DMS114 treated with DMSO at 0.1 percent for 48 hours (cell line): Measurements from ENCODE around the gene AFF3.
"Not testable (repeated sequence)": the region's sequence is repeated elsewhere in the genome, so short reads cannot be mapped to it uniquely, and the experiment has no call there.

Experiments used
- DNase-seq: peaks from one replicate; lab custom pipeline; 2025; ENCODE audit not compliant: unreplicated experiment; lab: John Stamatoyannopoulos, UW

AFF3 gene

DNA sequence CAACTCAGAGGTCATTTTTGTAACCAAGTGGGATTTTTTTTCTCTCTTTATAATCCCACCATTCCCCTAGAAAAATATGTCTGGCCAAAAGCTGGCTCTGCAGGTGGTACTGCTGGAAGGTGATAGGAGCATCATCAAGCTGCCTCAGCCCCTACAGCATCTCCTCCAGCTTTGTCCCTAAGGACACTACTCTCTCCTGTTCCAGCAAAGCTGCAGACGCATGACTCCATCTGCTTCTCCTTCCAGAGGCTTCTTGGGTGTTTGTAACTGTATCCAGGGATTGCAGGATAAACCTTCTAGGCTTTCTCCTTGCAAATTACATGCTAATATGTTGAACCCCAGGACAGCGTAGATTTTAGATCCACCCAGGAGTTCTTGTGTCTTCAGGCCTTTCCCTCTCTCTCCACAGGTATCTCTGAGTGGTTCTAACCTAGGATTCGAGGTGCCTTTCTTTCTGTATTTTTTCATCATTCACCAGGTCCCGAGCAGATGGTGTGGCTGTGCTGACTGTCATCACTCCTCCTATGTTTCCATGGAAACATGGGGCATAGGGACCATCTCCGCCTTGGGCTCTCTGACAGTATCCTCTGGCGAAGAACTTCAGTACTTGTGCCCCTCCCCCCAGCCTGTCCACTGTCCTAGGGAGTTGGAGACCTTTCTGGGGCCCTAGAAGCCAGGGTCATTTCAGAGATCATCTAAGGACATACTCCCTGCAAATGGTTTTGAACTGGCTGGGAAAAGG lies 34.3 kb downstream of the AFF3 start:
- no peak for DNase-seq

DNA sequence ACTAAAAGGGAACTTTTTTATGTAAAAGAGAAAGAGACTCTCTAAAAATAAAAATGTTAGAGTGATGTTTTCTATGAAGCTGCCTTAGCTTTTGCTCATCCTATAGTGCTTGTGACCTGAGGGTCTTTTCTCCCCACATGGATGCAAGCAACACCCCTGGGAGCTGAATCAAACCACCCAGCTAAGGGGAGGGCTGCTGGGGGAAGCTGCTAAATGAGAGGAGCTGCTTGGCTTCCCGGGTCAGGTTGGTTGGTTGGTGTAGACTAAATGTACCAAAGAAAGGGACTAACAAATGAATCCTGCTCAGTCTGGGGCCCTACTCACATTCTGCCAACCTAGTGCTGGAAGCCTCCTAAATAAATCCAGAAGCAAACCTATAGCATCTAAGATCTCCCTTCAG lies 35.0 kb downstream of the AFF3 start:
- no peak for DNase-seq

DNA sequence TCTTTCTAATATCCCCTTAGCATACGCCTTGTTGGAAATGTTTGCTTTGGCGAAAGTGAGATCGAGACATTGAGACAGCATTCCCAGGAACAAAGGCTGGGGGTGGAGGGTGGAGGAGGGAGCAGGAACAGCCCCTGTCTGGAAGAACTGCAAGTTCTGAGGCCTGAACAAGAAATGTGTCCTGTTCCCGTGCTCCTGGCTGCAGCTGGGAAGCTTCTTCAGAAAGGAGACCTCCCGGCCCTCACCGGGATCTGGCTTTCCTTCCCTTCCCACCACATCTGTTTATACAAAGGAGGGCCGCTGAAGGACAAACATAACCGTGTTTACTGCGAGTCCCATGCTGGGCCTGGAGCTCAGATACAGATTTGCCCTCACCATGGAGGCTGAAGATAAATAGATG lies 35.9 kb downstream of the AFF3 start:
- no peak for DNase-seq

DNA sequence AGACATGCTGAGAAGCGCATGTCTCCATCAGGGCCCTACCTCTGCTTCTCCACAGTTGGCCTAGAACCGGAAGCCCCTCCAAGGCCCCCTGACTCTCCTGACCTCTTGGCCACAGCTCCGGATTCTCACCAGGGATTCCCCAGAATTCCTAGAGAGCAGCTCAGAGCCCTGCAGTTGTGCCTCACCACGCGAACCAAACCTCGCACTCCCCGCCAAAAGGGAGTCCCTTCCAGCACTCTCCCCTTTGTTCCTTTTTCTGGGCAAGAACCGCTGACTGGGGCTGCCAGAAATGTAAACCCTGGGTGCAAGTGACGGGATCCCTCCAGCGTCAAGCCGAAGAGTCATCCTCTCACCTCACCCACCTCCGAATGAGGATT lies 36.7 kb downstream of the AFF3 start:
- no peak for DNase-seq

DNA sequence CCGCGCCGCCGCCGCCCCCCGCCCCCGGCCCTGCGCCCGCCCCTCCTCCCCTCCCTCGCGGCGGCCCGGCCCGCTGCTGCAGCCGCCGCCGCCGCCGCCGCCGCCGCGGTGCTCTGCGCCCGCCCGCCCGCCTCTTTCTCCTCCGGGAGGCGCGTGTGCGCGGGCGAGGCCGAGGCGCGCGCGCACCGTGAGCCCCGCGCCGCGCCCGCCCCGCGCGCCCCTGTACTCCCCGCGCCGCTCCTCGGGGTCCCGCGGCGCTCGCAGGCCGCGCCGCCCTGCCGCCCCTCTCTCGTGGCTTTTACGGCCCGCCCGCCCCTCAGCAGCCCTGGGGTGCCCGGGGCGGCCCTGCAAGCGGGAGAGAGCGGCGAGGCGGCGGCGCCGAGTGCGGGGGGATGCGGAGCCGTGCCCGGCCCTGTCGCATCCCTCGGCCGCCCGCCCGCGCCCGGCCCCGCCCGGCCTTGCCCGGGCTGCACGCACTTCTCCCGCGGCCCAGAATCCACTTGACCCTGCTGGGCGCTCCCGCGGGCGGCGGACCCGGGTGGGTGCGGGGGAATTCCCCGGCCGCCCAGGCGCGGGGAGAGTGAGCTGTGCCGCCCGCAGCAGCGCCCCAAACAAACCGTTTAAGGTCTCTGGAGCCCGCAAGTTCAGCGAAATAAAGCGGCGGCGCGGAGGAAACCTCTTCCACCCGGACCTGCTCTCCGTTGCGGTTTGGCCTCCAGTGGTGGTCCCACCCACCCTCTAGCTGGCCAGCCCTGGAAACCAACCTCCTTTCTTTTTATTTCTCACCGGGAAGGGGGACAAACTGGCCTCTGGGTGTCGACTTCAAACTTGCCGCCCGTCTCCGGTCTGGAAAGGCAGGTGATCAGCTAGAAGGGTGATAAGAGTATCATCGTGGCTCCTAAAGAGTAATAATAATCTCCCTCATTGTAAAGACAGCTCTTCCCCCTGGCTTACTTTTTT lies 37.4 kb downstream of the AFF3 start:
- DNase-seq, result no peak

DNA sequence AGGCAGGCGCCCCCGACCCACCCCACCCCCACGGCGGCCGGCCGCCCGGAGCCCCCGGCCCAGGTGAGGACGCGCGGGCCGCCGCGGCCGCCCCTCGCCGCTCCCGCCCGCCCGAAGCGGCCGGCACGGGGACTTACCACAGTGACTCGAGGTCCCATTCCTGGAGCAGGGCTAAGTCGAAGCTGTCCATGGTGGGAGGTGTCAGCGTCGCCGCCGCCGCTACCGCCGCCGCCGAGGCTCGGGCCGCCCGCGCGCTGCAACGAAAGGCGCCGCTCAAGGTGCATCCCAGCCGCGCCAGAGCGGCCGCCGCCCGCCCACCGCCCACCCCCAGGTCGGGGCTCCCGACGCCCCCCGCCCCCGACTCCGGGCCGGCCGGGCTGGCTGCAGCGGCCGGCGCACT lies 38.1 kb downstream of the AFF3 start:
- not testable (repeated sequence) for DNase-seq

DNA sequence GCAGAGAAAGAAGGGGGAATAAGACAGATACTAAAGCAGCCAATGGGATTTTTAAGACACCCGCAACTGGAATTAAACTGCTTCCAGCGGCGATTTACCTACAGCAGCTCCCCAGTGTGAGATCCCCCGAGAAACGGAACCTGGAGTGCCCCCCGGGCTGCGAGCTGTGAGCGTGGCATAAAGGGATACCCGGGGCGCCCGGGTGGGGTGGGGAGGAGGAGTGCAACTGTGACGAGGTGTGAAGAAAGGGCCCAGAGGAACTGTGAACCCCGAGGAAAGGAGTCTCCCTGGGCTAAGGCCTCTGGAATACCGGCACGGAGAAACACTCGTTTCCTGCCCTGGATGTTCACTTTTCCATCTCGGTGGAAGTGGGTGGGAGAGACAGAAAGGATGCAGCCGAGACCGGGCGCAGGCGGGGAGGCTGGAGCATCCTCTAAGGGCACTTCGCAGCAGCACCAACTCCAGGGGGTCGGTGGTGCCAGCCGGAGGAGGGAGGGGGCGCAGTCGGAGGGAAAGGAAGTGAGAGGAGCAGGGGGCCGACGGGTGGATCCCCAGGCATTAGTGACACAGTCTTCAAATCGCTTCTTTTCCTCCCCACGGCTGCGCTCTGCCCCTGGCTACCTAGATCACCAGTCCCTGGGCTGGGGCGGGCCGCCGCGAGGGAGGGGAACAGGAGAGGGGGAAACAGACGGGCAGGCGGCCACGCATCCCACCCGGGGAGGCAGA lies 38.7 kb downstream of the AFF3 start:
- DNase-seq, result not testable (repeated sequence)

DNA sequence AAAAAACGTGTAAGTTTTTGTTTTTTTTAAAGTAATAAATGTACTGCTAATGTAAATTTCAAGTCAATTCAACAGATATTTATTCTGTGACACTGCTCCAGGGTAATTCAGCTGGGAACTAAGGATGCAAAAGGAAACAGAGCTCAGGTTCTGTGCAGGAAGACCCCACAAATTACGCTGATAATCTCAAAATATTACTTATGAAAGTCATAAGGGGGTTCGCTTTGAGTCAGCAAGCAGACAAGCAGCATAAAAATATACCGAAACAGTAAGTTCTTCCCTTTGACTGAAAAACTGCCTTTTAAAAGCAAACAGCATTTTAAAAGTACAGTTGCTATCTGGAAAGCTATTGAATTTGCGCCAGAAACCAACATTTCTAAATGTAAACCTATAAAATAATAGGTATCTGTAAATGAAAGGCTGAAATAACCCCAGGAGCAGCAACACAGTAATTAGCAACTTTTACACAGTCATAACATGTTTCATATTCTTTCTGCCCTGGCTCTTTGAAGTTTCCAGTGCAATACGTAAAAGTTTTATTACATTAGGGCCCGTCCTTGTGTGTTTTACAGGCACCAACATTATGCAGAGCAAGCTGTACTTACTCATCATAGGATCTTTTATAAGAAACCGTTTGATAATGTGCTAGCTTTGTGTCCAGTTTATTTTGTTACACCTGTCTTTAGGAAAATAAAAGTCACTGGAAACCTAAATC lies 39.8 kb downstream of the AFF3 start:
- not testable (repeated sequence) for DNase-seq

DNA sequence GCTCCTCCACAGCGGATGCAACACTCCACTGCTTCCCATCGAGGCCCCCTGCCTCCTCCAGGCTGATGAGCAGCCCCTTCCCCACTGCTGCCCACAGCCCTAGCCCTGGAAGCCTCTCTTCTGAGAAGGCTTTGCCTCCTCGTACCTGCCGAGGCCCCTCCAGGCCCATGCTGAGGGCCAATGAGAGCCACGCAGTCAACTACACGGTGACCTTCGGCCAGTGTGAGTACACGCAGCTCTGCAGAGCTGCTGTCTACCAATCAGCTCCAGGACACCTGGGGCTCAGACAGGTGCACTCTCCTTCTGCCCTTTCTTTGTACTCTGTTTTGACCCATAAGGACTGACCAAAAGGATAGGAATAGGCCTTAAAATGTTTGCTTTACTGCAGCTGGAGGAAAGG lies 43.5 kb downstream of the AFF3 start:
- not testable (repeated sequence) for DNase-seq

DNA sequence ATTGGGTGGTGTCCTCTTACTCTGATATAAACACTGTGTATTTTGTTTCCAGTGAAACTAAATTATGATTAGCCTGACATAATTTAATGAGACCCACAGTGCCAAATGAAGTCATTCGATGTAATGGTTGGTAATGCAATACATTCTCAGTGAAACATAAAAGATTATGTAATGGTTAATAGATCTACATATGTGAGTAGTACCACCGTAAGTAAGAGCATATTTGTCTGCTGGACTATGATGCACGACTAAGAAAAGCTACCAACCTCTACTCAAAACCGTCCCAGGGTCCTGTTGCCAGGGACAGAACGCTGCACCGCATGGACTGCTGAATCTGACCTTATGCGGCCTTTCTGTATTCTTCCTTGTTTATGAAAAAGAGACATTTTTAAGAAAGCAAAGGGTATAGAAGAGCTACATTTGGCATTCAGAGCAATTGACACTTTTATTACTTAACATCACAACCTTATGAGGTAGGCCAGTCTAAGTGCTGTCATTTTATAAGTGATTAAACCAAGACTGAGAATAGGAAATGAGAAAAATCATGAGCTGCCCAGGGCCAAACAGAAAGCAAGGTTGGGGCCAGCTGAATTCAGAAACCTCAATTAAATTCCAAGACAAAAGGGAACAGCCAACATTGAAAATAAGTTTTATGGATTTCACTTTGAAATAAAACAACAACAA lies 44.6 kb downstream of the AFF3 start:
- DNase-seq, result not testable (repeated sequence)

DNA sequence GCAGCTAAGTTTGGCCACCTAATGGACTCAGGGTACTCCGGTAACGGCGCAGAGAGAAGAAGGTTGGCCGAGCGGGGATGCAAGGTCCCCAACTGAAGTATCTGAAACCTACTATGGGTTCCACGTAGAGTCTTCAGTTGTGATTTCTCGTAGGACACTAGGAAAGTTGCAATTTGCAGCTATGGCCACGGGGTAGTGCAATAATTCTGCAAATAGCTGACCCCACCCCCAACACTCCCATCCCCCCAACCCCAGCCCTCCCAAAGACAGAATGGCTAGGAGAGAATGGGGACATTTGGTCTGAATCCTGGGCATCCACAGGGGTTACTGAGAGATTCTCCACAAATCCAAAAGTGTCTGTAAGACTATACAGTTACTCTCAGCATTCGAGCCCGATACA lies 46.5 kb downstream of the AFF3 start:
- DNase-seq, result not testable (repeated sequence)

DNA sequence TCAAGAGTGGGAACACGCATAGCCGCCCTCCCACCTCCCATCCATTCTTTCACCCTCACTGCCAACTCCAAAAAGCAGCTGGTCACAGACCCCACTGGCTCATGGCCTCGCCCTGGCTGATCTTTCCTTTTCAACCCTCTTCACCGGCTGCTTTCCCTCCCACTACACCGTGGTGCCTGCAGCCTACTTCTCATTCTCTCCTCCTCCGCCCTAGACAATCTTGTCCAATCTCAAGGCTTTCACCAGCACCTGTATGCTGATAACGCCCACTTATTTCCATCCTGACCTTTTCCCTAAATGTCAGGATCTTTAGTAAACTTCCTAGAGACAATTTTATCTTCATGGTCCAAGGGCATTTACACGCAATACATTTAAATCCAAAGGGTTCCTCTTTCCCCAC lies 50.6 kb downstream of the AFF3 start:
- DNase-seq, result not testable (repeated sequence)

DNA sequence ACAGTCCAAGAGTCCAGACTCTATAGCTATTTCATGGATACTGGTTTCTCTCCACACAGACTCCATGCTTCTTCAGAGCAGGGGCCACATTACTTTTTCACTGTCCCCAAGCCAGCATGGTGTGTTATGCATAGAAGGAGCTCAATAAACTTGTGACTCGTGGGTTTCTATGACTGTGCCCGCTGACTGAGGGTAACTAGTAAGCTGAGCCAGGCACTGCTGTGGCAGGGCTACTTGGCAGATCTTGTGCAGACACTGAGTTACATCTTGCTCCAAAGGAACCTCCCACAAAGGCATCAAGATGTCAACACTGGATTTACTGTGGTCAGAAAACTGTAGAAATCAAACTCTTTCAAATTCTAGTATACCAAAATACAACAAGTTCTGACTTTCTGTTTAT lies 56.6 kb downstream of the AFF3 start:
- DNase-seq, result not testable (repeated sequence)

DNA sequence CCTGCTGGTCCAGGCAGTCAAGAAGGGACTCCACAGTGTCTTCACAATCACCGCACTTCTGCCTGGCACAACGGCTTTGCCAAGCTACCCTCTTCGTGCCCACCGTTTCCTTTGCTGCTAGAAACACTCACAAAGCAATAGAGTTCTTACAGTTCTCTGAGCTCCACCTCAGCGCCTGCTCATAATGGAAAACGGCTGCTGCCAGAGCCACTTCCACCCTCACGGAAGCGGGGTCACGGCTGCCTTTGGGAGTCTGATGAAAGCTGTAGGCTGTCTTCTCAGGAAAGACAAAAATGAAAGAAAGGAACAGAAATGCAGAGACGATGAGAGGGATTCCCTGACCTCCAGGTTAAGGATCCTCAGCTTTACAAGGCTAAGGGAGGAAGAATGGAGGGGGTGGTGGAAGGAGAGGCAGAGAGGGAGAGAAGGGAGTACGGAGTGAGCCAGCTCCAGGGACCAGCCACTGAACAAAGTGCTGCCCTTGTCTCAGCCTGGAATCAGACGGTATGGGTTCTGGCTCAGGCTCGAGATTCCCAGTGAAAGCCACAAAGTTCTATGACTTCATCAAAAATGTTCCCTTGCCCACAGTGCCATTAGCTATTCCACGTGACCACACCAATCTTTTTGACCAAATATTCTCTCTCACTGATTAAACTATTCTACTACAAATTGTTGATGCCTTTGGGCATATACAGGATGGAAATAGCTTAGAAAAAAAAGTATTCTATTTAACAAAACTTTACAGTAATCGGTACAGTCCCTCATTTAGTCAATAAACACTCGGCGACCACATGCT lies 58.8 kb downstream of the AFF3 start:
- DNase-seq, result not testable (repeated sequence)

DNA sequence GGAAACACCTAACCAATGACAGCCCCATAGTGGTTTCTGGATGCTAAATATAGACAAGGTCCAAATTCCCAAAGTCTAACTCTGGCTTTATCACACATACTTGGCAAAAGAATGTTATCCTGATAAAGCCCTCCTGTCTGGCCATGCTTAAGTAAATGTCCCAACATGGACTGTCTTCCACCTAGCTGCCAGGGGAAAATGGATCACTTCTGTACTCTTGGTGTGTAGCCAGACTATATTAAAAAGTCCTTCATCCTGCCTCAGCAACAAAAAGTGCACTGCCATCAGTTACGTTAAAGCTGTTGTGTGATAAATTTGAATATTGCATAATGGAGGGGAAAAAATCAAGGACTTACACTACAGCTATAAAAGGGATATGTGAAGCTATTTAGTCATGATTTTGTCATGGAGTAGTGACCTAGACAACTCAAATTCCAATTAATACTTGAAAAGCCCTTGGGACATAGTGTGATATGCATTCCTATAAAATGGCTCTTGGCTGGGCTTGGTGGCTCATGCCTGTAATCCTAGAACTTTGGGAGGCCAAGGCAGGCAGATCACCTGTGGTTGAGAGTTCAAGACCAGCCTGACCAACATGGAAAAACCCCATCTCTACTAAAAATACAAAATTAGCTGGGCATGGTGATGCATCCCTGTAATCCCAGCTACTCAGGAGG lies 60.0 kb downstream of the AFF3 start:
- DNase-seq, result not testable (repeated sequence)

DNA sequence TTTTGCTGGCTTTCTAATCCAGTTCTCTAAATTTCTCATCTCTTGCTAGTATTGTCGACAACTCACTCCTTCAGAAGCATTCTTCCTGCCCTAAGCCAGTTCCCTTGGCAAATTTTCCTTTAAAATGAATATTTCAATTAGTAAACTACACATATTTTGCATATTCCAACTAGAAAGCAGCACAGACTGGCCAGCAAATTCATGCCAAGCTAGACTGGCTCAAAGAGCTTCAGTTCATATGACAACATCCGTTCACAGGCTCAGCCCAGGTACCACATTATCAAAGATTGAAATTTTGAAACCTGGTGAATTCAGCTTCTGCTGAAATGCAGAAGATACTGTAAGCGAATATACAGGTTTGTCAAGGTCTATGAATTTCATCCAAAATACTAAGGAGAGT lies 64.5 kb downstream of the AFF3 start:
- no peak for DNase-seq

DNA sequence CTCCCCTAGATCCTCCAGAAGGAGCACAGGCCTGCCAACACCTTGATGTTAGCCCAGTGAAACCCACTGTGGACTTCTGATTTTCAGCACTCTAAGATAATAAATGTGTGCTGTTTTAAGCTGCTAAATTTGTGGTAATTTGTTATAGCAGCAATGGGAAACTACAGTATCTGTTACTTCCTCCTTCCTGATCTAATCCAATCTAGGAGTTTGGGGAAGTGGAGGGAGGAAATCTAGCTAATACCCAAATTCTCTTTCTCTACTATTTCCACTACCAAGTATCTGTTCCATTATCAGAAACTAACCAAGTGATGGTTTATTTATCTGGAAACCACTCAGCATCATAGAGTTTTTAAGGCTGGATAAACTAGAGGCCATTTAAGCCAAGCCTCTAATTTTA lies 64.9 kb downstream of the AFF3 start:
- DNase-seq, result no peak

DNA sequence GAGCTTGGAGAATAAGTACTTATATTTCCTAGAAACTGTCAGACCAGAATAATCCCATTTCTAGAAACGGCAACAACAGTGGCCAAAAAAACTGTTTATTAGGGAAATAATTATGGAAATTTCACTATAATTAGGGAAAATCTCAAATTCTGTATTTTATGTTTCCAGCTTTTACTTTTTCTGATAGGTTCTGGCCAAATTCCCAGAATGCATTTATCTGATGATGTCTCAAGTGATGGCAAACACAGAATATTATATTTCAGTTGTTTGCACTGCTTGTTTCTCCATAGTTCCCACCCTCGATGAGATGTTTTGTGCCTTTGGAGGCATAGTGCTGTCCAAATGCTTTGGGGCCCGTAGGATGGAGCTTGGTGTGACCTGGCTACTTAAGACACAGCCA lies 66.9 kb downstream of the AFF3 start:
- no peak for DNase-seq

DNA sequence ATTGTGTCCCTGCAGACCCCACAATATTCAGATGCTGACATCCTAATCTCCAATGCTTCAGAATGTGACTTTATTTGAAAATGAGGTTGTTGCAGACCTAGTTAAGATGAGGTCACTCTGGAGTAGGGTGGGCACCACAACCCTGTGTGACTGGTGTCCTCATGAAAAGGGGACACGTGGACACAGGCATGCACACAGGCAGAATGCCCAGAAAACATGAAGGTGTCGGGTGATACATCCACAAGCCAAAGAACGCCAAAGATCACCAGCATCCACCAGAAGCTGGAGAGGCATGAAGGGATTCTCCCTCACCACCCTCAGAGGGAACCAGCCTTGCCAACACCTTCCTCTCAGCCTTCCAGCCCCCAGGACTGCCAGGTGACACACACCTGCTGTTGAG lies 69.3 kb downstream of the AFF3 start:
- DNase-seq, result no peak
